Omental fat pad (tissue), 4 donors: ENCODE results near the gene KCNJ2. TPM values are rescaled to one million over a fixed set of nuclear protein-coding genes. Genes with fewer than 3 reads are reported as not detected.

ENCODE experiments used
- ATAC-seq: fragments of 150-250 bp; one replicate; pipeline ENCODE4 v1.9.1; 2016; ENCODE audit warnings: mild to moderate bottlenecking, moderate library complexity; ENCODE audit not compliant: low FRiP score
- DNase-seq: peaks from one replicate; pipeline ENCODE4 v3.0.0-alpha.2; 2019; ENCODE audit warnings: low spot score
- CTCF ChIP-seq, 3 donors: fragments of 450-650 bp; IDR thresholded peaks; one replicate each; pipeline ENCODE4 v1.5.1; 2016 to 2017; ENCODE audit warnings: antibody characterized with exemption in 3 of 3, mild to moderate bottlenecking in 3 of 3, moderate library complexity in 2 of 3
- total RNA-seq, 4 donors: library from RNA; depleted of rRNA; stranded (reverse); fragments of >200 nt; gene quantifications; one replicate each; pipeline ENCODE4 v1.1.0, GENCODE V29; 2016

KCNJ2 gene
- total RNA-seq, 4 donors from 2014 or later, result 1.9 to 9.5 (median 4.2) TPM

DNA sequence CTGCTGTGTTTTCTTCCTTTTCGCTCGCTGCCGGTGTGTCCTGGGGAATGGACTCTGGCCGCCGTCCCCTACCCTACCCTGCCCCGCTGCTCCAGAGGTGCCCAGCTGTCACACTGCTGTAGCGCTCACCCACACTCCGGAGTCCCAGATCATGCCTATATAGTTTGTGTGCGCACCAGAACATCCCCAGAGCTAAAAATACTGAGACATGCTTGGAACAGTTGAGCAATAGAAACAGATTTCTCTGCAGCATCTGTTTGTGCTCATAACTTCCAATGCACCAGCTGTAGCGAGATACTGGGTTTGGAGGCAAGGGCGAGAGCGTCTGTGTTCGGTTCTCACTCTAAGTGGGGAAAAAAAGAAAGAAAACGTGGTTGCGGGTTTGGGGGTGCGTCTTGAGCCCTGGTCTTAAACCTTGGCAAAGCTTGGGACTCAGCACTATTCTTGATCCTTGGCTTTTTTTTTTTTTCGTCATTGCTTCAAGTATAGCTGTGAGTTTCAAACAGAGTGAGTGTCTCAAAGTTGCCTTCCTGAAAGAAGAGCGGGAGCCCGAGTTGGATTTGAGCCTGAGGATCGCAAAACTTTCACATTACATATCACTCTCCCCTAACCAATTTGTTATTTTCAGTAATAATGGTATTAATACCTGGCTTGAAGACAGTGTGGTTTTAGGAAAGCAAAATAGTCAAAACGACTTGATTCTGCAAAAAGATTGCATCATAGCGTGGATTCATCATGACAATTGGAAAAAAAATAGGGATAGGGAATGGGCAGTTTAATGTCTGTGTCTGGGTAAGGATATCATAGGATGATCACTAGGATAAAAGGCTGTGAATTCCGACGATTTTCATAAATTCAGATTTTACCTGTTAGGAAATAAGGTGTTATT, 621 bp downstream of the KCNJ2 start:
- DNase-seq (no peak), ATAC-seq (peak; percentile 43)
- TF ChIP-seq CTCF (IDR thresholded peaks at IDR 0.05), result no peak

DNA sequence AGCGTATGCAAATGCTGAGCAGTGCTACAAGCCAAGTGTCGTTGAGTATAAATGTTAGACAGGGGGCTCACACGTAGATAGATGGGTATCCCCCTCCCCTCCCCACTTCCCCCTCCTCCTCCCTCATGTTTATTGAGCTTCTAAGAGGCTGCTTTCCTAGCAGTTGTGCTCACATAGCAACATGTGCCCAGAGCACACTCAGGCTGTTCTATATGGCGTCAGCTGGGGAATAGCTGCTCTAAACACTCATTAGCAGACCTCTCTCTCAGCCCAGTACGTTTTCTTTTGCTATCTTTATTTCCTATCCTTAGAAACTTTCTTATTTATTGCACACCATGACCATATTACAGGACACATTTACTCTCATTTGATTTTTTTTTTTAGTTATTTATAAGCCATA, 1.8 kb downstream of the KCNJ2 start:
- DNase-seq (no peak), ATAC-seq (no peak)
- no peak for TF ChIP-seq CTCF (IDR thresholded peaks at IDR 0.05)

- TF ChIP-seq CTCF (IDR thresholded peaks at IDR 0.05), result no peak
- ATAC-seq (no peak), DNase-seq (no peak)
Observed at GRCh38 chr17:70172449-70172848, 3.1 kb downstream of the KCNJ2 start.

DNA sequence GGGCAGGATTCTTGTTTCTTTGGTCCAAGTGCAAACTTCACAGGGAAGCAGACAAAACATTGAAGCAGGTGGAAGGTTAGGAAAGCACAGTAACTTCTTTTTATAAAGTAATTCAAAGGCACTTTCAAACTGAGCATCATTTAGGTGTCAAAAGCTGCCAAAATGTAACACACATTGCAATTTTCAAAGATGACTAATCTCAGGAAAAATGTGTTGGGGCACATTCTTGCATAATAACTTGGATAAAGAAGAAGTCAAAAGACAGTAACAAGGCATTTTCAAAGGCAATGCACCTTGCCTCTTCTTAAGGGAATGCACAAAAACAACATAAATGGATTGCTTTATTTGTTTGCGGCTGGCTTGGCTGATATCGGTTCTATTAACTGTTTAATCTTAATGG, 3.6 kb downstream of the KCNJ2 start:
- no peak for ATAC-seq
- TF ChIP-seq CTCF (IDR thresholded peaks at IDR 0.05), result no peak

DNA sequence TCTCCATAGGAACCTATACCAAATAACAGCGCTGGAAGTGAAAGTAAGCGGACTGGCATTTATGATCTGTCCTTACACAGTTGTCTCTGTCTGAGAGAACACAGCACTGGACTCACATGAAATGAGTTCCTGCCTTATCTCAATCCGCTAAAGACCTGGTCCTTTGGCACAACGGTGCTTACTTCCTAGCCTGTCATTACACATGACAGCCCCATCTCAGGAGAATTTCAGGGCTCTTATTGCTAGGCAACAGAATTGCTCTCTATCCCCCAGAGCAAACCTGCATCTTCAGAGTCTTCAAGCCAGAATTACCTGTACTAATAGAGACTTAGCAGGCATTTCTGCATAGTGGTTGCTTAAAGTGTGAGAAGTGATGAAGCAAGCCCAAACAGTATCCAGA, 4.3 kb downstream of the KCNJ2 start:
- ATAC-seq (no peak), DNase-seq (no peak)
- TF ChIP-seq CTCF (IDR thresholded peaks at IDR 0.05), result no peak

More for the DNA sequence above, 3.6 kb downstream of the KCNJ2 start:
- no peak for DNase-seq

DNA sequence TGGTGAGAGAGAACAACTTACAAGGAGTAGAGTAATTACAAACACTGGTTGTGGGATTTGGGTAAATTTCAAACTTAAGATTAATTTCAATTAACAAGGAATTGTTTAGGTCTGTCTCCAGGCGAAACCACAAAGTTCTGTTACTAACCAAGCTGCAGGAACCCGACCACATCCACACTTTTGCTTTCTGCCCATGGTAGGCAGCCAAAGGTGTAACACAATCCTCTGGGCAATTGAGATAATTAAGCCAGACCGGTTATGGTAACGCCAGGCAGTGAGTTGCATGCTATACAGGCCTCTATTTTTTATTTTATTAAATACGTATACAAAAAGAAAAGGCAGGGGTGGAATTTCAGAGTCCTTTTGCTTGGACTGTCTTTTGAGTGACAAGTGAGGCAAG, 12.0 kb downstream of the KCNJ2 start:
- no peak for TF ChIP-seq CTCF (IDR thresholded peaks at IDR 0.05)
- ATAC-seq (no peak), DNase-seq (no peak)

DNA sequence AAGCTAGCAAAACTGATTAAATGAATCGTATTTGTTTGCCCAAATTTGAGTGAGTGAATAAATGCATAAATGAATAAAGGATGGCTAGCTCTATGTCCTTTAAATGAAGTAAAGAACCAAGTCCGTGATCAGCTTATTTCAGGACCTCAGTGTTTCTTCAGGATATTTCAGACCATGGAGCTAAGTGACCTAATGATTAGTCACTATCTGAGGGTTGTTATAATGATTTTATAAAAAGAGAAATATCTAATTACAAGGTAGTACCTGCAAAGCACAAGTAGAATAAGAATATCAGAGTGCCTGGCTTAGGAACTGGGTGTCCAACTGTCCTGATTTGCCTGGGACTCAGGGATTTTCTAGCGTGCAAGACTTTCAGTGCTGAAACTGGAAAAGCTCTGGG, 12.5 kb downstream of the KCNJ2 start:
- TF ChIP-seq CTCF (IDR thresholded peaks at IDR 0.05), result no peak
- no peak for ATAC-seq
- DNase-seq, result no peak
